ENCODE results near the gene MACF1.

DNA sequence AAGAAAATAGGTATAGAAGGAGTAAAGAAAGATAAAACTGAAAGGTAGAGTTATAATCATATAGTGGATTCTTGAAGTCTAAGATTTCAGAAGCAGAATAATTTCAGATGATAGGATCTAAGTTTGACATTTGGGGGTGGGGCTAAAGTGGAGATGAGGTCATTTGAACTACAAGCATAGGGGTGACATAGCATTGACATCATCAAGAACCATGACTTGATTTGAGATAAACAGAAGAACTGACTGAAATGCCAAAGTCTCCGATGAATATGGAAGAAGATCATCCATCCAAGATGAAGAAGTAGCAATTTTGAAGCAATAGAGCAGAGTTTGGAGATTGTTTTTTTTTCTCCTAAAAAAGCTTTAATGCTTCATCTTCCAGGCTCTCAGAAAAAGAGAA is 122.3 kb downstream of the MACF1 start:
- TF ChIP-seq, protein P1, sequence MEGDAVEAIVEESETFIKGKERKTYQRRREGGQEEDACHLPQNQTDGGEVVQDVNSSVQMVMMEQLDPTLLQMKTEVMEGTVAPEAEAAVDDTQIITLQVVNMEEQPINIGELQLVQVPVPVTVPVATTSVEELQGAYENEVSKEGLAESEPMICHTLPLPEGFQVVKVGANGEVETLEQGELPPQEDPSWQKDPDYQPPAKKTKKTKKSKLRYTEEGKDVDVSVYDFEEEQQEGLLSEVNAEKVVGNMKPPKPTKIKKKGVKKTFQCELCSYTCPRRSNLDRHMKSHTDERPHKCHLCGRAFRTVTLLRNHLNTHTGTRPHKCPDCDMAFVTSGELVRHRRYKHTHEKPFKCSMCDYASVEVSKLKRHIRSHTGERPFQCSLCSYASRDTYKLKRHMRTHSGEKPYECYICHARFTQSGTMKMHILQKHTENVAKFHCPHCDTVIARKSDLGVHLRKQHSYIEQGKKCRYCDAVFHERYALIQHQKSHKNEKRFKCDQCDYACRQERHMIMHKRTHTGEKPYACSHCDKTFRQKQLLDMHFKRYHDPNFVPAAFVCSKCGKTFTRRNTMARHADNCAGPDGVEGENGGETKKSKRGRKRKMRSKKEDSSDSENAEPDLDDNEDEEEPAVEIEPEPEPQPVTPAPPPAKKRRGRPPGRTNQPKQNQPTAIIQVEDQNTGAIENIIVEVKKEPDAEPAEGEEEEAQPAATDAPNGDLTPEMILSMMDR (IDR thresholded peaks at IDR 0.05): no peak
- no peak for TF ChIP-seq POLR2A (IDR thresholded peaks at IDR 0.05)

Measured in uterus (tissue), 2 donors.